Ovary (tissue), 9 donors: ENCODE data around the gene CYSRT1. TPM values are rescaled to one million over a fixed set of nuclear protein-coding genes. Genes with fewer than 3 reads are reported as not detected.

Experiments used
- DNase-seq, 5 donors: peaks; one replicate each; pipeline ENCODE4 v3.0.0-alpha.2; 2019 to 2020
- H3K27ac ChIP-seq, 2 donors: fragments of 200-600 bp; one replicate each; pipeline versions ENCODE4 v1.5.1 to v1.8.0; 2019 to 2022
- H3K27me3 ChIP-seq: fragments of 200-600 bp; one replicate; pipeline ENCODE4 v1.8.0; 2022
- H3K36me3 ChIP-seq: fragments of 200-600 bp; sonication (generic); one replicate; pipeline ENCODE4 v1.5.1; 2019
- H3K4me1 ChIP-seq: one replicate; pipeline ENCODE4 v1.8.1; 2013; ENCODE audit warnings: mild to moderate bottlenecking, moderate library complexity; ENCODE audit not compliant: insufficient read depth
- H3K4me3 ChIP-seq: fragments of 200-600 bp; sonication (generic); one replicate; pipeline ENCODE4 v1.5.1; 2017
- H3K9me3 ChIP-seq, 2 donors: fragments of 200-600 bp in 1 of 2; sonication (generic) in 1 of 2; one replicate each; pipeline versions ENCODE4 v1.5.1 to v1.8.1; 2013 to 2019; ENCODE audit warnings: mild to moderate bottlenecking in 1 of 2, moderate library complexity in 1 of 2
- EP300 ChIP-seq: sonication (generic); formaldehyde crosslinking; IDR thresholded peaks from one replicate; pipeline ENCODE4 v1.6.1; 2017; ENCODE audit warnings: antibody characterized with exemption
- POLR2A ChIP-seq: fragments of 450-650 bp; IDR thresholded peaks from one replicate; pipeline ENCODE4 v1.6.1; 2017; ENCODE audit warnings: antibody characterized with exemption, mild to moderate bottlenecking, moderate library complexity
- WGBS, 3 donors: extraction: QIAGEN DNeasy Blood & Tissue Kit in 1 of 3; methylation state at CpG; one replicate each; pipeline versions ENCODE4 v1.1.5 to v1.1.7; 2013 to 2017; 5-methylcytosine and 5-hydroxymethylcytosine counted together
- intact Hi-C, 4 donors: fragments of 100-400 bp; cut with DNase I; formaldehyde crosslinking; loops; one replicate each; pipeline versions ENCODE4 v1.11.0 to v1.15.1; 2022 to 2023
- polyA plus RNA-seq, 2 donors: library from polyadenylated mRNA; stranded (reverse); fragments of 200-250 nt in 1 of 2; fragments of 350-450 nt in 1 of 2; fragmentation: Illumina TruSeq in 1 of 2; extraction: RNeasy Lipid Tissue Mini Kit (QIAGEN cat#74804) in 1 of 2; gene quantifications; one replicate each; pipeline ENCODE4 v1.2.3, GENCODE V29; 2013 to 2014
- total RNA-seq, 7 donors: library from RNA; depleted of rRNA in 2 of 7; stranded (reverse); fragments of >200 nt in 2 of 7; fragmentation: NEBNext Ultra II Directional in 3 of 7; extraction: Animal tissue kit (Norgen Biotek cat#: 25700) in 3 of 7; gene quantifications; one replicate each; pipeline versions ENCODE4 v1.1.0 to v1.2.4, GENCODE V29; 2016 to 2023
- TF ChIP-seq, protein P1 (sequence below), 3 donors: fragments of 450-650 bp in 2 of 3; fragments of 200-600 bp in 1 of 3; IDR thresholded peaks; one replicate each; pipeline versions ENCODE4 v1.5.1 to v1.8.0; 2016 to 2022; ENCODE audit warnings: antibody characterized with exemption in 3 of 3, mild to moderate bottlenecking in 1 of 3
- donor health status: DM: no; HTN: no; CAD: no; lungs with moderate emphysema.
- donor health status: DM: no; HTN: no; CAD: no.
- donor health status: Bipolar disorder and iron deficiency.
- donor health status: DM: yes; HTN: yes; CAD: no.
- donor health status: DM: no; HTN: no; CAD: no.
- donor health status: DM: yes; HTN: yes; CAD: no.

CYSRT1 gene
- total and polyA plus RNA-seq, 9 donors = 0.12 to 0.80 (median 0.17) TPM; not detected in 4

DNA sequence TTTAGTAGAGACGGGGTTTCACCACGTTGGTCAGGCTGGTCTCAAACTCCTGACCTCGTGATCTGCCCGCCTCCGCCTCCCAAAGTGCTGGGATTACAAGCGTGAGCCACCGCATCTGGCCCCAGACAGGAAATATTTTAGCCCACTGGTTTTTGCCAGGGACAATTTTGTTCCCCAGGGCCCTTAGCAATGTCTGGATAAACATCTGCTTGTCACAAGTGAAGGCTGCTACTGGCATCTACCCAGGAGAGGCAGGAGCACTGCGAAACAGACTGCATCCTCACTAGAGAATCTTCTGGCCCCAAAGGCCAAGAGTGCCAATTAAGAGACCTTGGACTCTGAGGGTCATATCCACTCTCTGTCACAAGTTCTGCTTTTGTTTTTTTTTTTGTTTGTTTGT is 22.0 kb upstream of the CYSRT1 start:
- no peak overlapping the region for H3K27ac ChIP-seq
- no peaks in the 10 kb centered on the region for H3K9me3 ChIP-seq
- H3K36me3 ChIP-seq = no peaks in the 10 kb centered on the region
- no peak for TF ChIP-seq EP300
- TF ChIP-seq, protein P1, sequence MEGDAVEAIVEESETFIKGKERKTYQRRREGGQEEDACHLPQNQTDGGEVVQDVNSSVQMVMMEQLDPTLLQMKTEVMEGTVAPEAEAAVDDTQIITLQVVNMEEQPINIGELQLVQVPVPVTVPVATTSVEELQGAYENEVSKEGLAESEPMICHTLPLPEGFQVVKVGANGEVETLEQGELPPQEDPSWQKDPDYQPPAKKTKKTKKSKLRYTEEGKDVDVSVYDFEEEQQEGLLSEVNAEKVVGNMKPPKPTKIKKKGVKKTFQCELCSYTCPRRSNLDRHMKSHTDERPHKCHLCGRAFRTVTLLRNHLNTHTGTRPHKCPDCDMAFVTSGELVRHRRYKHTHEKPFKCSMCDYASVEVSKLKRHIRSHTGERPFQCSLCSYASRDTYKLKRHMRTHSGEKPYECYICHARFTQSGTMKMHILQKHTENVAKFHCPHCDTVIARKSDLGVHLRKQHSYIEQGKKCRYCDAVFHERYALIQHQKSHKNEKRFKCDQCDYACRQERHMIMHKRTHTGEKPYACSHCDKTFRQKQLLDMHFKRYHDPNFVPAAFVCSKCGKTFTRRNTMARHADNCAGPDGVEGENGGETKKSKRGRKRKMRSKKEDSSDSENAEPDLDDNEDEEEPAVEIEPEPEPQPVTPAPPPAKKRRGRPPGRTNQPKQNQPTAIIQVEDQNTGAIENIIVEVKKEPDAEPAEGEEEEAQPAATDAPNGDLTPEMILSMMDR (IDR thresholded peaks at IDR 0.05) = no peak
- TF ChIP-seq POLR2A = no peak
- no peak for DNase-seq
- no peaks in the 10 kb centered on the region for H3K27me3 ChIP-seq
- no peak overlapping the region for H3K4me3 ChIP-seq
- WGBS, 3 donors = 74 to 79% (median 75%) methylated on average over 8 of the region's 8 CpGs
- peaks cover 23% of the 10 kb centered on the region for H3K4me1 ChIP-seq
- intact Hi-C loops = no loop called here

DNA sequence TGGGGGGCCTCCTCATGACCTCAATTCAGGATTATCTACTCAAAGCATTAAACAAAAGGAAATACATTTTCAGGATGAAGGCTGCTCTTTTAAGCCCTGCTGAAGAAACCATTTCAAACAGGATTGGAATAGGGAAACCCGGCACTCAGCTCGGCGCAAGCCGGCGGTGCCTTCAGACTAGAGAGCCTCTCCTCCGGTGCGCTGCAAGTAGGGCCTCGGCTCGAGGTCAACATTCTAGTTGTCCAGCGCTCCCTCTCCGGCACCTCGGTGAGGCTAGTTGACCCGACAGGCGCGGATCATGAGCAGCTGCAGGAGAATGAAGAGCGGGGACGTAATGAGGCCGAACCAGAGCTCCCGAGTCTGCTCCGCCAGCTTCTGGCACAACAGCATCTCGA is 20.2 kb upstream of the CYSRT1 start:
- H3K4me3 ChIP-seq = peak overlapping the region; percentile 91
- intact Hi-C loops = no loop called here
- H3K36me3 ChIP-seq = no peaks in the 10 kb centered on the region
- peaks cover 13% of the 10 kb centered on the region for H3K4me1 ChIP-seq
- H3K27ac ChIP-seq = no peak overlapping the region
- TF ChIP-seq, protein P1 (IDR thresholded peaks at IDR 0.05) = no peak
- TF ChIP-seq EP300 (no peak), POLR2A (no peak)
- DNase-seq = no peak
- H3K27me3 ChIP-seq = no peaks in the 10 kb centered on the region
- 7 to 13% (median 10%) methylated on average over 21 of the region's 21 CpGs for WGBS, 3 donors
- H3K9me3 ChIP-seq = no peaks in the 10 kb centered on the region

DNA sequence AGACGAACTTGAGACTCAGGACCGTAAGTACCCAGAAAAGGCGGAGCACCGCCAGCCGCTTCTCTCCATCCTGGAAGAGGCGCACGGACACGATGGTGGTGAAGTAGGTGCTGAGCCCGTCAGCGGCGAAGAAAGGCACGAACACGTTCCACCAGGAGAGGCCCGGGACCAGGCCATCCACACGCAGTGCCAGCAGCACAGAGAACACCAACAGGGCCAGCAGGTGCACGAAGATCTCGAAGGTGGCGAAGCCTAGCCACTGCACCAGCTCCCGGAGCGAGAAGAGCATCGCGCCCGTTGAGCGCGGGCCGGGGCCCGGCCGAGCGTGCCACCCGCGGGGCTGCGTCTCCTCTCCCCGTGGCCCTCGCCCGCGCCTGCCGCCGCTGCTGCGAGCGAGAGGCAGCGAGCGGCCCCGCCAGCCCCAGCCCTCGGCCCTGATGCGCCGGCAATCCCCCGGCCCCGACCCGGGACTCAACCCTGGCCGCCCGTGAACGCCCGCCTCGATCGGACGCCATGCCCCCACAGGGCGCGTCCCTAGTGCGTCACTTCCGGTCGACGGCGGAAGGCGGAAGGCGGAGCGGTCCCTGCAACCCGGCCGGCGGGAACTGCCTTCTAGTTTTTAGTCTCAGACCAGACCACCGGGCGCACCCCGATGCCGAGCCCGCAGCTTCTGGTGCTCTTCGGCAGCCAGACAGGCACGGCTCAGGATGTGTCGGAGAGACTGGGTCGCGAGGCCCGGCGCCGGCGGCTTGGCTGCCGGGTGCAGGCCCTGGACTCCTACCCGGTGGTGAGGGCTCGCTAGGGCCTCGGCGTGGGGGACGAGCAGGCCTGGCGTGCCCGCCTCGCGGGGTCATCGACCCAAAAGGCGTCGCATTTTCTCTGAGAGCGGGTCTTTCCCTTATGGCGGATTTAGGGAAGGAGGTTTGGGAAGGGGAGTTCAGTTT is 19.6 kb upstream of the CYSRT1 start, which contains the start of the genes NDOR1 and TMEM203:
Gene NDOR1, plus strand, starts transcription at position 575 of the 944 bp plus-strand sequence. Its CDS starts 78 bp downstream, at position 653.
Gene TMEM203, minus strand, starts transcription at position 523 of the 944 bp plus-strand sequence. Its CDS starts 234 bp downstream, at position 289.
- DNase-seq = peak; percentile 90 to 94 (median 92)
- H3K27ac ChIP-seq = peak within 1 kb of the TSS in 1 of 2 donors; percentile 79
- intact Hi-C loops = no loop called here
- H3K9me3 ChIP-seq = no peaks in the 10 kb centered on the region
- no peaks in the 10 kb centered on the region for H3K36me3 ChIP-seq
- peaks cover 13% of the 10 kb centered on the region for H3K4me1 ChIP-seq
- no peak for TF ChIP-seq EP300
- TF ChIP-seq POLR2A = peak; percentile 58
- H3K4me3 ChIP-seq = peak within 1 kb of the TSS; percentile 91
- no peaks in the 10 kb centered on the region for H3K27me3 ChIP-seq
- WGBS, 3 donors = 0 to 1% (median 1%) methylated on average over 45 to 98 of the region's 98 CpGs

DNA sequence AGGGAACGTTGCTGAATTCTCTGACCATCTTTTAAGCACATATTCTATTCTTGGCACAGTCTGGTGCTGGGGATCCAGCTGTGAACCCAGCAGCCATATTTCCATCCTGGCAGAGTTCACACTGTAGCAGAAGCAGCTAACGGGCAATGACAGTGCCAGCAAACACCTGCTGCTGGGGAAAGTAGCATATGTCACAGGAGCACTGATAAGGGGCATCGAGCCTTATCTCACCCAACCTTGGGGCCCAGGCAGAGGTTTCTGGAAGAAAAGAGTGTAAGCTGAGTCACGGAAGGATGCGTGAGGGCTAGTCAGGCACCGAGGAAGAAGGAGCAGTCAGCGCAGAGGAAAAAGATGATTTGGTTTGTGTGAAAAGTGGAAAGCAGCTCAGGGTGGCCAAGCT is 18.4 kb upstream of the CYSRT1 start:
- no peaks in the 10 kb centered on the region for H3K27me3 ChIP-seq
- no peak overlapping the region for H3K4me3 ChIP-seq
- H3K9me3 ChIP-seq = no peaks in the 10 kb centered on the region
- intact Hi-C loops = no loop called here
- H3K36me3 ChIP-seq = no peaks in the 10 kb centered on the region
- 63 to 70% (median 68%) methylated on average over 7 of the region's 7 CpGs for WGBS, 3 donors
- H3K4me1 ChIP-seq = peaks cover 13% of the 10 kb centered on the region
- no peak for DNase-seq
- TF ChIP-seq EP300 (no peak), POLR2A (no peak)
- TF ChIP-seq, protein P1 (IDR thresholded peaks at IDR 0.05) = no peak
- H3K27ac ChIP-seq = no peak overlapping the region

DNA sequence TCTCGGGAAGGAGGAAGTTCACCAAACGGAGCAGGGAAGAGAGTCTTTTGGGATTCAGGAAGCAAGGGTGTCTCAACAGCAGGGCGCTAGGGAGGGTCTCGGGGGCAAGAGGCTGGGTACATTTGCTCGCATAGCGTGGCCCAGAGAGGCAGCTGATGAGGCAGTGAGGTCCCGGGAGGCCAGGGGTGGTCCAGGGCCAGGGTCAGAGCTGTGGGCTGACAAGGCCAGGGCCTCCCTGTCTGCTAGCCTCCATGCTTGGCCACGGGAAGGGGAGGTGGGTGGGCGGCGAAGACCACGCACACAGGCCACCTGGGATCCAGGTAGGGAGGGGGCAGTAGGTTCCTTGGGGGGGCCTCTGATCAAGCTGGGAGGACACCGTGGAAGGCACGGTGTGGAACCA is 13.4 kb upstream of the CYSRT1 start:
- WGBS, 3 donors = 65 to 78% (median 70%) methylated on average over 13 of the region's 13 CpGs
- Histone ChIP-seq H3K9me3 (no peaks in the 10 kb centered on the region), H3K36me3 (no peaks in the 10 kb centered on the region), H3K4me1 (no peaks in the 10 kb centered on the region), H3K27me3 (no peaks in the 10 kb centered on the region), H3K4me3 (no peak overlapping the region), H3K27ac (no peak overlapping the region)
- no peak for TF ChIP-seq EP300
- no peak for TF ChIP-seq POLR2A
- TF ChIP-seq, protein P1 (IDR thresholded peaks at IDR 0.05) = no peak
- intact Hi-C loops = no loop called here
- no peak for DNase-seq
